ENCODE measurements around the gene SH3RF1. TPM values are rescaled to one million over a fixed set of nuclear protein-coding genes. Genes with fewer than 3 reads are reported as not detected.

SH3RF1 gene
- total RNA-seq, 1 experiment from 2014 or later: 15.3 TPM

GRCh38 chr4:169202145-169202699, 68.5 kb downstream of the SH3RF1 start:
- Histone ChIP-seq H3K4me1 (ENCODE audit: insufficient read depth, low read length) (no peaks in the 10 kb centered on the region), H2AK5ac (ENCODE audit: insufficient read length, low read length) (no peak overlapping the region), H3K23me2 (ENCODE audit: insufficient read length, low read depth, low read length, poor library complexity, severe bottlenecking) (no peaks in the 10 kb centered on the region), H4K20me1 (ENCODE audit: control insufficient read depth, insufficient read depth, insufficient read length) (no peaks in the 10 kb centered on the region), H3K9me3 (ENCODE audit: control insufficient read depth, low read depth, low read length) (no peaks in the 10 kb centered on the region), H2BK5ac (ENCODE audit: insufficient read length, low read length) (no peak overlapping the region), H3K27me3 (ENCODE audit: insufficient read depth, low read length) (no peaks in the 10 kb centered on the region), H3K23ac (ENCODE audit: insufficient read length, low read depth, low read length) (no peak overlapping the region), H2BK12ac (ENCODE audit: insufficient read length, low read depth, low read length) (no peak overlapping the region), H4K91ac (ENCODE audit: insufficient read length, low read depth, low read length) (no peak overlapping the region), H2BK20ac (ENCODE audit: low read depth, low read length, poor library complexity, severe bottlenecking) (no peak overlapping the region), H3T11ph (ENCODE audit: low read length) (no peak overlapping the region), H3K14ac (ENCODE audit: insufficient read depth, low read length) (no peak overlapping the region), H2BK120ac (ENCODE audit: low read depth, low read length, poor library complexity, severe bottlenecking) (no peak overlapping the region), H3K9ac (ENCODE audit: extremely low read depth, insufficient read length, low read length) (no peak overlapping the region), H3K18ac (ENCODE audit: insufficient read length, low read depth, low read length) (no peak overlapping the region), H3K79me1 (ENCODE audit: insufficient read depth, low read depth, low read length, poor library complexity, severe bottlenecking) (no peaks in the 10 kb centered on the region), H3K4me2 (ENCODE audit: insufficient read depth, insufficient read length, low read length) (no peak overlapping the region), H4K5ac (ENCODE audit: insufficient read length, low read depth, low read length) (no peak overlapping the region), H2AFZ (ENCODE audit: low read length) (no peak overlapping the region), H3K27ac (ENCODE audit: insufficient read length, low read depth, low read length) (no peak overlapping the region), H3K4ac (ENCODE audit: low read depth, low read length) (no peak overlapping the region), H3K79me2 (ENCODE audit: insufficient read depth, low read length) (no peaks in the 10 kb centered on the region; the same call in 1 of the 2 replicates), H3K56ac (ENCODE audit: insufficient read length, low read depth, low read length) (no peak overlapping the region), H2BK15ac (ENCODE audit: low read depth, low read length) (no peak overlapping the region), H4K8ac (replicated peaks; ENCODE audit: insufficient read length, low read depth, low read length) (no peak overlapping the region)
- no peak for DNase-seq
- Mint-ChIP-seq H3K27ac (peak overlapping the region in 2 of 3 experiments; percentile 41 to 55; a peak in 3 of 7 replicates), H3K9me3 (no peaks in the 10 kb centered on the region), H3K27me3 (ENCODE audit: low read depth) (no peaks in the 10 kb centered on the region; the same call in 1 of the 2 replicates), H3K36me3 (ENCODE audit: insufficient read depth in 1 of 3, low read depth in 3 of 3) (no peaks in the 10 kb centered on the region), H3K4me3 (no peak overlapping the region), H3K4me1 (peaks cover 12 to 21% of the 10 kb centered on the region in 2 experiments)
- no CpG with 5 or more reads among the region's 3 CpGs for WGBS (ENCODE audit: extremely low coverage, insufficient read length, low lambda C conversion rate)
- no peak for TF ChIP-seq CTCF (conservative IDR thresholded peaks at IDR 0.05)

All from H9 (cell line).